ENCODE measurements around the gene P2RY2. TPM values are rescaled to one million over a fixed set of nuclear protein-coding genes. Genes with fewer than 3 reads are reported as not detected.

P2RY2 gene
- total RNA-seq (ENCODE audit: low replicate concordance): 12.1 and 25.3 TPM in 2 replicates
- long read RNA-seq, partial matches to known transcripts: 2 of 6 reads
- long read RNA-seq, other reads (novel, unspliced or antisense): 2 of 6 reads

- peaks cover 20% of the 10 kb centered on the region for H3K4me1 Mint-ChIP-seq (ENCODE audit: unreplicated experiment)
- H3K27me3 Mint-ChIP-seq: peaks cover 38% of the 10 kb centered on the region
- no peaks in the 10 kb centered on the region for H3K36me3 Mint-ChIP-seq
- no peaks in the 10 kb centered on the region for H3K9me3 Mint-ChIP-seq
- peak; percentile 81 for DNase-seq (ENCODE audit: extremely low spot score, unreplicated experiment)
- H3K27ac Mint-ChIP-seq: peak within 1 kb of the TSS; percentile 88
- peak; percentile 64 for TF ChIP-seq CTCF (conservative IDR thresholded peaks at IDR 0.05)
- peak within 1 kb of the TSS; percentile 88 for H3K4me3 Mint-ChIP-seq
Measured at GRCh38 chr11:73218106-73218829, at the start of gene P2RY2. TSS of gene P2RY2 (plus strand) at chr11:73218281. CDS start at chr11:73234160, 15,879 bp downstream.

DNA sequence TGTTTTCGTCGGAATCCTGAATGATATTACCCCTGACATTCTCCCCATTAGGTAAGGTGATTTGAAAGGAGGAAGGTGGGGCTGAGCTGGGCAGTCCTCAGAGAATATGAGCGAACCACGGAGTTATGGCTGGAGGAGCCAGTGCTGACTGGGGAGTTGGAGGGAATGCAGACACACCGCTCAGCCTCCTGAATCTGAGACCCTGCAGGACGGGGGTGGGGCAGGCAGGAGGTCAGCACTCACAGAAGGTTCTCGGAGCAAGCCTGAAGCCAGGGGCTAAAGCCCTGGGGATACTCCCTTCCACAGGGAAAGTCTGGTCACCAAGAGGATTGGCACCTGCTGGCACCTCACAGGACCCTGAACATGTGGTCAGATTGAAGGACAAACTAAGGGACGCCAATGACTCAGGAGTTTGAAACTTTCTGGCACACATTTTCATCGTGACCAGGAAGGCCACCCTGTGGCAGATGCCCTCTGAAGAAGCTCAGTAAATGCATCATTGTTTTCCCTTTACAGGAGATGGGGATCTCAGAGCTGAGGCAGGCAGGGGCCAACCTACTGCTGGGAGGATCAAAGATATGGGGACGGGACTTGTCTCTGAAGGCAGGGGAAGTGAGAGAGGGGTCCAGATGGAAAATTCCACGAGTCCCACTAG, 49.0 kb upstream of the P2RY2 start:
- H3K9me3 Mint-ChIP-seq: no peaks in the 10 kb centered on the region
- H3K36me3 Mint-ChIP-seq: no peaks in the 10 kb centered on the region
- H3K27me3 Mint-ChIP-seq: no peaks in the 10 kb centered on the region
- TF ChIP-seq CTCF (conservative IDR thresholded peaks at IDR 0.05): no peak
- no peak overlapping the region for H3K4me3 Mint-ChIP-seq
- no peak overlapping the region for H3K27ac Mint-ChIP-seq
- H3K4me1 Mint-ChIP-seq (ENCODE audit: unreplicated experiment): peaks cover 4% of the 10 kb centered on the region
- DNase-seq (ENCODE audit: extremely low spot score, unreplicated experiment): no peak

DNA sequence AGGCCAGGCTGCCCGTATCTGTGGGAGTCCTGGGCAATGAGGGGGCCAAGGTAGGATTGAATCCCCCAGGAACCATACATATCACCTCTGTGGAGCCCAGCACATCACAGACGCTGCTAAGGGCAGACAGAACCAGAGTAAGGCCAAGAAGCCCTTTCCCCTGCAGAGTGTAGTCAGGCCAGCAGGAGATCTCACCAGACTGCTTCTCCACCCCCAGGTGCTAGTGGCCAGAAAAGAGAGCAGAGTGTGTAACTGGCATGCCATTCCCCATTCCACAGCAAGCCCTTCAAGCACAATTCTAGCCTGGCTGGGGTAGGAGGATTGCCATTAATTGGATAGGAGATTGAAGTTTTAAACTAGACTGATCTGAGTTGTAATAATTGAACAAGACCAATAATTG, 47.9 kb upstream of the P2RY2 start:
- peaks cover 4% of the 10 kb centered on the region for H3K4me1 Mint-ChIP-seq (ENCODE audit: unreplicated experiment)
- no peaks in the 10 kb centered on the region for H3K9me3 Mint-ChIP-seq
- no peak for TF ChIP-seq CTCF (conservative IDR thresholded peaks at IDR 0.05)
- no peaks in the 10 kb centered on the region for H3K27me3 Mint-ChIP-seq
- DNase-seq (ENCODE audit: extremely low spot score, unreplicated experiment): no peak
- H3K4me3 Mint-ChIP-seq: no peak overlapping the region
- H3K36me3 Mint-ChIP-seq: no peaks in the 10 kb centered on the region
- no peak overlapping the region for H3K27ac Mint-ChIP-seq

- Mint-ChIP-seq H3K27ac (no peak overlapping the region), H3K4me1 (ENCODE audit: unreplicated experiment) (peaks cover 11% of the 10 kb centered on the region), H3K4me3 (no peak overlapping the region), H3K27me3 (no peaks in the 10 kb centered on the region), H3K36me3 (no peaks in the 10 kb centered on the region), H3K9me3 (no peaks in the 10 kb centered on the region)
- no peak for DNase-seq (ENCODE audit: extremely low spot score, unreplicated experiment)
- TF ChIP-seq CTCF (conservative IDR thresholded peaks at IDR 0.05): no peak
Measured at GRCh38 chr11:73171436-73172161, 46.5 kb upstream of the P2RY2 start.

DNA sequence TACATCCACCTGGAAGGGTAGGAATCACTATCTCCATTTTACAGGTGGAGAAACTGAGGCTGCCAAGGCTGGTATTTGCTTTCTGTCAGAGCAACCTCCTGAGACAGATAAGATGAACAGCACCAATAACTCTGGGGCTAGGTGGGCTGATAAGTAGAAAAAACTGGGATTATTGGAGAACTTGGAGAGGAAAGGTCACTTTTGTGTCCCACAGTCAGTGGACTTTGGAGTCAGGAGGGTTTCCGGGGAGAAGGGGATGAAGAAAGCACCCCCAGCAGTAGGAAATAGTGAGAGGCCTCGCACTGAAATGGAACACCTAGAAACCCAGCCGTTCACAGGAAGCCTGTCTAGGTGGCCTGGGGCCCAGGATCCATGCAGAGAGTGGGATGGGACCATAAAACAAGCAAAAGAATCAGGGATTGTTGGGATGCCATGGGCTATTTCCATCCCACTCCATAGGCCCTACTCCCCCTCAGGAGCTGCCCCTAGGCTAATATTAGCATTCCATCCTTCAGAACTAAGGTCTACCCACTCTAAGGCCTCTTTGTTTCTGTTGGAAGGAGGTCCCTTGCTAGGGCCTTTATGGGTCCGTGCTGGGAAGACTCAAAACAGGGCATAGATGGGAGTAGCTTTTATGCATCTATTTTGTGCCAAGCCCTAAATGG, 45.0 kb upstream of the P2RY2 start:
- TF ChIP-seq CTCF (conservative IDR thresholded peaks at IDR 0.05): no peak
- H3K4me1 Mint-ChIP-seq (ENCODE audit: unreplicated experiment): peaks cover 13% of the 10 kb centered on the region
- H3K9me3 Mint-ChIP-seq: no peaks in the 10 kb centered on the region
- no peak overlapping the region for H3K27ac Mint-ChIP-seq
- peaks cover 1% of the 10 kb centered on the region for H3K27me3 Mint-ChIP-seq
- H3K36me3 Mint-ChIP-seq: no peaks in the 10 kb centered on the region
- no peak overlapping the region for H3K4me3 Mint-ChIP-seq
- DNase-seq (ENCODE audit: extremely low spot score, unreplicated experiment): no peak

Measured in type B pancreatic cell (in vitro differentiated cells).